Measurements from ENCODE around the gene PPP4R3A.
"Not testable (repeated sequence)": the region's sequence is repeated elsewhere in the genome, so short reads cannot be mapped to it uniquely, and the experiment has no call there.

PPP4R3A gene

DNA sequence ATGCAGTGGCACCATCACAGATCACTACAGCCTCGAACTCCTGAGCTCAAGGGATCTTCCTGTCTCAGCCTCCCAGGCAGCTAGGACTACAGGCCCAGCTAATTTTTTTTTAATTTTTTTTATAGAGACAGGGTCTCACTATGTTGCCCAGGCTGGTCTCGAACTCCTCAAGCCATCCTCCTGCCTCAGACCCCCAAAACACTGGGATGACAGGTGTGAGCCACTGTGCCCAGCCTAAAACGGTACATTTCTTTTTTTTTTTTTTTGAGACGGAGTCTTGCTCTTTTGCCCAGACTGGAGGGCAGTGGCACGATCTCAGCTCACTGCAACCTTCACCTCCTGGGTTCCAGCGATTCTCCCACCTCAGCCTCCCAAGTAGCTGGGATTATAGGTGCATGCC is 100.9 kb downstream of the PPP4R3A start:
- not testable (repeated sequence) for DNase-seq (ENCODE audit: low spot score)
